ENCODE data around the gene PDCD4.

Gene PDCD4

DNA sequence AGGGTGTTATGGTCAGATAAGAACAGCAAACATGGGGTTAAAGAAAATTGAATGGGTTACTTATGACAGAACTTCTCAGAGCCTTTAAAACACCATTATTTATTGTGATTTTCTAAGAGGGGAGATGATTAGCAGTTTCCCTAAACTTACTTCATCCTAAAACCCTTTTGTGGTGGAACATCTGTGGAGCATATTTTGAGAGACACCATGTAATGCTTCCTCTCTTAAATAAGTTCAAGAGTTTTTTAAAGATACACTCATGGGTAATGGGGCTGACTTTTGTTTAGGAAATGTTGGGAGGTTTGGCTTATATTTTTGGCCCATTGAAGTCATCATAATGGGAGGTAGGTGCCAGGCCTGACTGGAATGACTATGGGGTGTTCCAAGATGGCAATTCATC is 8.4 kb upstream of the PDCD4 start:
- Histone ChIP-seq H3F3A (ENCODE audit: control insufficient read depth, insufficient read depth) (peaks cover 40% of the 10 kb centered on the region), H3K9me3 (ENCODE audit: control insufficient read depth, insufficient read depth, low read length) (no peaks in the 10 kb centered on the region), H3K9me2 (replicated peaks; ENCODE audit: control insufficient read depth, low read length) (no peaks in the 10 kb centered on the region), H3K4me3 (ENCODE audit: low read length) (no peak overlapping the region), H3K79me2 (ENCODE audit: control insufficient read depth, low read length) (no peaks in the 10 kb centered on the region), H3K4me1 (ENCODE audit: control insufficient read depth, low read length) (peaks cover 99% of the 10 kb centered on the region), H3K27me3 (ENCODE audit: control insufficient read depth, low read length) (no peaks in the 10 kb centered on the region), H3K4me2 (ENCODE audit: low read length) (peak overlapping the region; percentile 74), H4K20me1 (ENCODE audit: control insufficient read depth, insufficient read depth, low read depth, low read length) (no peaks in the 10 kb centered on the region), H3K36me3 (ENCODE audit: control insufficient read depth, low read length) (no peaks in the 10 kb centered on the region; the same call in 1 of the 2 replicates), H3K27ac (ENCODE audit: low read depth, low read length) (peak overlapping the region; percentile 93)
- TF ChIP-seq EZH2phosphoT487 (IDR thresholded peaks at IDR 0.05; ENCODE audit: borderline replicate concordance, low read length), result no peak
- TF ChIP-seq, protein P1, sequence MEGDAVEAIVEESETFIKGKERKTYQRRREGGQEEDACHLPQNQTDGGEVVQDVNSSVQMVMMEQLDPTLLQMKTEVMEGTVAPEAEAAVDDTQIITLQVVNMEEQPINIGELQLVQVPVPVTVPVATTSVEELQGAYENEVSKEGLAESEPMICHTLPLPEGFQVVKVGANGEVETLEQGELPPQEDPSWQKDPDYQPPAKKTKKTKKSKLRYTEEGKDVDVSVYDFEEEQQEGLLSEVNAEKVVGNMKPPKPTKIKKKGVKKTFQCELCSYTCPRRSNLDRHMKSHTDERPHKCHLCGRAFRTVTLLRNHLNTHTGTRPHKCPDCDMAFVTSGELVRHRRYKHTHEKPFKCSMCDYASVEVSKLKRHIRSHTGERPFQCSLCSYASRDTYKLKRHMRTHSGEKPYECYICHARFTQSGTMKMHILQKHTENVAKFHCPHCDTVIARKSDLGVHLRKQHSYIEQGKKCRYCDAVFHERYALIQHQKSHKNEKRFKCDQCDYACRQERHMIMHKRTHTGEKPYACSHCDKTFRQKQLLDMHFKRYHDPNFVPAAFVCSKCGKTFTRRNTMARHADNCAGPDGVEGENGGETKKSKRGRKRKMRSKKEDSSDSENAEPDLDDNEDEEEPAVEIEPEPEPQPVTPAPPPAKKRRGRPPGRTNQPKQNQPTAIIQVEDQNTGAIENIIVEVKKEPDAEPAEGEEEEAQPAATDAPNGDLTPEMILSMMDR (IDR thresholded peaks at IDR 0.05; ENCODE audit: low read depth, low read length, poor library complexity, severe bottlenecking), result no peak

DNA sequence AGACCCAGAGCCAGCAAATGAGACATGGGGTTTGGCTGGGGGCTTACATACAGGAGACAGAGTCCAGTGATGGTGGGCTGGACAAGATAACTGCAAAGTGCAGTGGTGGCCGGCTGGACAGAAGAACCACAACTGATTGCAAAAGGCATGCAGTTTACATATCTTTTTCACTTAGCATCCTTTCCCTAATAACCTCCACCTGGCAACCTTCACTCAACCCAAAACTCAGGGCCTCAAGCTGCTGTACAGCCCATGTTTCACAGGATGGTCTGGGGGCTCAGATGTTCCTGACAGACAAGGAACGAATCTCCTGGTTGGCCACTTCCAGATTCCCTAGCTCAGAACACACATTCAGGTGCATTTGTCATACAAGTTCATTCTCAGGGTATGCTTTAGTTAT is 7.8 kb upstream of the PDCD4 start:
- peak overlapping the region; percentile 52 for H3K4me3 ChIP-seq (ENCODE audit: low read length)
- no peaks in the 10 kb centered on the region for H3K9me3 ChIP-seq (ENCODE audit: control insufficient read depth, insufficient read depth, low read length)
- TF ChIP-seq, protein P1 (IDR thresholded peaks at IDR 0.05; ENCODE audit: low read depth, low read length, poor library complexity, severe bottlenecking), result no peak
- TF ChIP-seq EZH2phosphoT487 (IDR thresholded peaks at IDR 0.05; ENCODE audit: borderline replicate concordance, low read length), result no peak
- no peaks in the 10 kb centered on the region for H4K20me1 ChIP-seq (ENCODE audit: control insufficient read depth, insufficient read depth, low read depth, low read length)
- H3F3A ChIP-seq (ENCODE audit: control insufficient read depth, insufficient read depth), result peaks cover 39% of the 10 kb centered on the region
- H3K36me3 ChIP-seq (ENCODE audit: control insufficient read depth, low read length), result no peaks in the 10 kb centered on the region
- peak overlapping the region; percentile 74 for H3K4me2 ChIP-seq (ENCODE audit: low read length)
- no peaks in the 10 kb centered on the region for H3K9me2 ChIP-seq (replicated peaks; ENCODE audit: control insufficient read depth, low read length)
- H3K4me1 ChIP-seq (ENCODE audit: control insufficient read depth, low read length), result peaks cover 99% of the 10 kb centered on the region
- H3K27ac ChIP-seq (ENCODE audit: low read depth, low read length), result peak overlapping the region; percentile 93
- no peaks in the 10 kb centered on the region for H3K27me3 ChIP-seq (ENCODE audit: control insufficient read depth, low read length)
- no peaks in the 10 kb centered on the region for H3K79me2 ChIP-seq (ENCODE audit: control insufficient read depth, low read length)

DNA sequence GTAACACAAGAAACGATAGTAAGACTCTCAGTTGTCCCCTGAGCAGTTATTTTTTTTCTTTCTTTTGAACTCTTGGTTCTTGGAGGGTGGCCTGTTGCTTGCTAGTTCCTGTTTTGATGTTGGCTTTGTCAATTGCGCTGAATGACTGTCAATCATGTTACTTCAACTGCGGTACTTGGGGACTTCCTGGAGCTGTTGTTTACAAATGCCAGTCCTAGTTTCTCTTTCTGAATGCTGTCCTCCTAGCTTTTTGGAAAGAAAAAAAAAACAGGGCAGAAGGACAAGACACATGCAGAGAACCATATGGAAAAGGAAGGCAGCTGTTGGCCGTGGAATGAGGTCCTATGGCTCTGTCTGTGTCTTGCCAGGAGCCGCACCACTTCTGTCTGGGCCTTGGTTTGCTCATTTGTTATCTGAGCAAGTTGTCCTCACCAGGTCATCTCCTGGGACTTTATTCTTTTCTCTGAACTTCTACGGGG is 7.0 kb upstream of the PDCD4 start:
- H3K79me2 ChIP-seq (ENCODE audit: control insufficient read depth, low read length), result no peaks in the 10 kb centered on the region
- peak overlapping the region; percentile 74 for H3K4me2 ChIP-seq (ENCODE audit: low read length)
- H3K27me3 ChIP-seq (ENCODE audit: control insufficient read depth, low read length), result no peaks in the 10 kb centered on the region
- no peaks in the 10 kb centered on the region for H3K9me2 ChIP-seq (replicated peaks; ENCODE audit: control insufficient read depth, low read length)
- H3K9me3 ChIP-seq (ENCODE audit: control insufficient read depth, insufficient read depth, low read length), result no peaks in the 10 kb centered on the region
- peaks cover 41% of the 10 kb centered on the region for H3F3A ChIP-seq (ENCODE audit: control insufficient read depth, insufficient read depth)
- no peaks in the 10 kb centered on the region; the same call in 1 of the 2 replicates for H3K36me3 ChIP-seq (ENCODE audit: control insufficient read depth, low read length)
- H3K4me1 ChIP-seq (ENCODE audit: control insufficient read depth, low read length), result peaks cover 99% of the 10 kb centered on the region
- TF ChIP-seq EZH2phosphoT487 (IDR thresholded peaks at IDR 0.05; ENCODE audit: borderline replicate concordance, low read length), result no peak
- H3K4me3 ChIP-seq (ENCODE audit: low read length), result peak overlapping the region; percentile 52
- no peaks in the 10 kb centered on the region for H4K20me1 ChIP-seq (ENCODE audit: control insufficient read depth, insufficient read depth, low read depth, low read length)
- H3K27ac ChIP-seq (ENCODE audit: low read depth, low read length), result peak overlapping the region; percentile 93

DNA sequence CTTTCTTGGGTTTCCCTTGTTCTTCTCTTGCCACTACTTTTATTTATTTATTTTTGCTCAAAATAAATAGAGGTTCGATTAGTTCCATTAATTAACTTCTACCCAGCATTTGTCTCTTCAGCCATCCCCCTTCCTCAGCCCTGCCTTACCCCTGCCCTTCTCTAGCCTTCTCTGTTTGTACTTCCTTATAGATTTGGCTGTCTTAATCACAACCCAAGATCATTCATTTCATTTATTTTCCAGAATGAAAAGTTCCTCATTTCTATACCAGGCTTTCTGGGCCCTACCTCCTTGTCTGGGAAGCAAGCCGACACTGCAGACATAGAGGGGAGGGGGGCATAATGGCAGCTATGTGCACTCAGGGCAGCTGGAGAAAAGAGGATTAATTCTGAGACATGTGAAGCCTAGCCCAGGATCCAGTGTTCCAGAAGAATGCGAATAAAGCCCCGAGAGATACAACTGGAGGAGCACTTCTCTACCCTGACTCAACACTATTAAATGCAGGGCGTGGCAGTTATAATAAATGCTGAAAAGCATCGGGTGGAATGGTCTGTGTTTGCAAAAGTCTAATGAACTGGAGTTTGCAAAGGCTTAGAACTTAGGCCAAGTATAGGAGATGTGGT is 6.4 kb upstream of the PDCD4 start:
- no peak for TF ChIP-seq EZH2phosphoT487 (IDR thresholded peaks at IDR 0.05; ENCODE audit: borderline replicate concordance, low read length)
- TF ChIP-seq, protein P1 (IDR thresholded peaks at IDR 0.05; ENCODE audit: low read depth, low read length, poor library complexity, severe bottlenecking), result no peak
- no peaks in the 10 kb centered on the region; the same call in 1 of the 2 replicates for H3K36me3 ChIP-seq (ENCODE audit: control insufficient read depth, low read length)
- H3F3A ChIP-seq (ENCODE audit: control insufficient read depth, insufficient read depth), result peaks cover 36% of the 10 kb centered on the region
- H3K9me2 ChIP-seq (replicated peaks; ENCODE audit: control insufficient read depth, low read length), result no peaks in the 10 kb centered on the region
- H4K20me1 ChIP-seq (ENCODE audit: control insufficient read depth, insufficient read depth, low read depth, low read length), result no peaks in the 10 kb centered on the region
- H3K4me2 ChIP-seq (ENCODE audit: low read length), result peak overlapping the region; percentile 74
- H3K4me3 ChIP-seq (ENCODE audit: low read length), result peak overlapping the region; percentile 52
- no peaks in the 10 kb centered on the region for H3K79me2 ChIP-seq (ENCODE audit: control insufficient read depth, low read length)
- no peaks in the 10 kb centered on the region for H3K9me3 ChIP-seq (ENCODE audit: control insufficient read depth, insufficient read depth, low read length)
- peaks cover 99% of the 10 kb centered on the region for H3K4me1 ChIP-seq (ENCODE audit: control insufficient read depth, low read length)
- peak overlapping the region; percentile 93 for H3K27ac ChIP-seq (ENCODE audit: low read depth, low read length)
- no peaks in the 10 kb centered on the region for H3K27me3 ChIP-seq (ENCODE audit: control insufficient read depth, low read length)

Data from DOHH2 (cell line).